Endodermal cell (in vitro differentiated cells): ENCODE data around the gene ERAL1. TPM values are rescaled to one million over a fixed set of nuclear protein-coding genes. Genes with fewer than 3 reads are reported as not detected.
A peak's percentile ranks its signal among the peaks of the same experiment; 100 is the strongest.

Experiments
- DNase-seq: peaks from one replicate; pipeline ENCODE4 v3.0.0-alpha.2; 2017
- H3K27ac ChIP-seq: 2 replicates; pipeline ENCODE4 v1.5.1; 2013; ENCODE audit warnings: mild to moderate bottlenecking, low read depth, low read length, moderate library complexity
- H3K27me3 ChIP-seq: 2 replicates; pipeline ENCODE4 v1.6.1; 2013; ENCODE audit warnings: mild to moderate bottlenecking, low read length, moderate library complexity; ENCODE audit not compliant: insufficient read depth, control insufficient read depth, poor library complexity, severe bottlenecking
- H3K36me3 ChIP-seq: 2 replicates; pipeline ENCODE4 v1.7.0; 2013; ENCODE audit warnings: mild to moderate bottlenecking, low read length, moderate library complexity; ENCODE audit not compliant: control insufficient read depth, insufficient read depth
- H3K4me1 ChIP-seq: one replicate; pipeline ENCODE4 v1.7.0; 2013; ENCODE audit warnings: low read length; ENCODE audit not compliant: control insufficient read depth, insufficient read depth
- H3K4me3 ChIP-seq: 2 replicates; pipeline ENCODE4 v1.5.1; 2013; ENCODE audit warnings: mild to moderate bottlenecking, low read length, moderate library complexity
- H3K9ac ChIP-seq: 2 replicates; pipeline ENCODE4 v1.6.1; 2013; ENCODE audit warnings: mild to moderate bottlenecking, low read length, moderate library complexity; ENCODE audit not compliant: poor library complexity, severe bottlenecking; ENCODE audit errors: extremely low read depth
- H3K9me3 ChIP-seq: 2 replicates; pipeline ENCODE4 v1.6.1; 2013; ENCODE audit warnings: mild to moderate bottlenecking, low read length, moderate library complexity; ENCODE audit not compliant: control insufficient read depth
- H3K27ac Mint-ChIP-seq: 2 replicates; pipeline ENCODE4 v1.8.0; 2020; ENCODE audit warnings: mixed read lengths
- H3K27me3 Mint-ChIP-seq: 2 replicates; pipeline ENCODE4 v1.8.0; 2021; ENCODE audit warnings: mild to moderate bottlenecking, mixed read lengths; ENCODE audit not compliant: insufficient read depth
- H3K36me3 Mint-ChIP-seq: 2 replicates; pipeline ENCODE4 v1.8.0; 2020; ENCODE audit warnings: low read depth, mixed read lengths
- H3K4me1 Mint-ChIP-seq: 2 replicates; pipeline ENCODE4 v1.8.0; 2020; ENCODE audit warnings: mixed read lengths
- H3K4me3 Mint-ChIP-seq: 2 replicates; pipeline ENCODE4 v1.8.0; 2020; ENCODE audit warnings: mild to moderate bottlenecking, moderate library complexity, mixed read lengths
- H3K9me3 Mint-ChIP-seq: 2 replicates; pipeline ENCODE4 v1.8.0; 2020; ENCODE audit warnings: mild to moderate bottlenecking, mixed read lengths
- WGBS, 2 experiments: methylation state at CpG; one replicate each; pipeline versions ENCODE4 v1.1.5 to v1.1.7; 2013; ENCODE audit warnings: missing lambda C conversion rate in 2 of 2, mixed read lengths in 1 of 2; ENCODE audit not compliant: insufficient coverage in 1 of 2, insufficient read length in 1 of 2; 5-methylcytosine and 5-hydroxymethylcytosine counted together
- total RNA-seq, 2 donors: library from RNA; stranded (reverse); fragmentation: NEBNext Ultra II Directional in 1 of 2; extraction: Animal tissue kit (Norgen Biotek cat#: 25700) in 1 of 2; gene quantifications; 2 replicates in 1 of 2; 3 replicates in 1 of 2; pipeline ENCODE4 v1.2.1, GENCODE V29; 2021
- TF ChIP-seq, protein P1 (sequence below): fragments of 200-600 bp; sonication (generic); conservative IDR thresholded peaks from 2 replicates; pipeline ENCODE4 v1.5.0; 2021; ENCODE audit warnings: antibody characterized with exemption, mild to moderate bottlenecking

The ERAL1 gene
- total RNA-seq, 2 donors from 2014 or later = 54.2 to 60.9 TPM

- Mint-ChIP-seq H3K9me3 (no peaks in the 10 kb centered on the region), H3K4me1 (peaks cover 13% of the 10 kb centered on the region), H3K27ac (no peak overlapping the region), H3K36me3 (peaks cover 34% of the 10 kb centered on the region), H3K27me3 (no peaks in the 10 kb centered on the region), H3K4me3 (peak overlapping the region; percentile 90)
- Histone ChIP-seq H3K4me1 (no peaks in the 10 kb centered on the region), H3K4me3 (peak overlapping the region; percentile 87), H3K36me3 (peaks cover 44% of the 10 kb centered on the region), H3K9ac (peak overlapping the region; percentile 59), H3K27me3 (no peaks in the 10 kb centered on the region), H3K27ac (no peak overlapping the region), H3K9me3 (no peaks in the 10 kb centered on the region)
- TF ChIP-seq, protein P1, sequence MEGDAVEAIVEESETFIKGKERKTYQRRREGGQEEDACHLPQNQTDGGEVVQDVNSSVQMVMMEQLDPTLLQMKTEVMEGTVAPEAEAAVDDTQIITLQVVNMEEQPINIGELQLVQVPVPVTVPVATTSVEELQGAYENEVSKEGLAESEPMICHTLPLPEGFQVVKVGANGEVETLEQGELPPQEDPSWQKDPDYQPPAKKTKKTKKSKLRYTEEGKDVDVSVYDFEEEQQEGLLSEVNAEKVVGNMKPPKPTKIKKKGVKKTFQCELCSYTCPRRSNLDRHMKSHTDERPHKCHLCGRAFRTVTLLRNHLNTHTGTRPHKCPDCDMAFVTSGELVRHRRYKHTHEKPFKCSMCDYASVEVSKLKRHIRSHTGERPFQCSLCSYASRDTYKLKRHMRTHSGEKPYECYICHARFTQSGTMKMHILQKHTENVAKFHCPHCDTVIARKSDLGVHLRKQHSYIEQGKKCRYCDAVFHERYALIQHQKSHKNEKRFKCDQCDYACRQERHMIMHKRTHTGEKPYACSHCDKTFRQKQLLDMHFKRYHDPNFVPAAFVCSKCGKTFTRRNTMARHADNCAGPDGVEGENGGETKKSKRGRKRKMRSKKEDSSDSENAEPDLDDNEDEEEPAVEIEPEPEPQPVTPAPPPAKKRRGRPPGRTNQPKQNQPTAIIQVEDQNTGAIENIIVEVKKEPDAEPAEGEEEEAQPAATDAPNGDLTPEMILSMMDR = no peak
- WGBS, 2 experiments = 62 to 66% methylated on average over 2 to 3 of the region's 3 CpGs
- peak; percentile 50 for DNase-seq
Measured at GRCh38 chr17:28895794-28896447, 41.1 kb downstream of the ERAL1 start.

DNA sequence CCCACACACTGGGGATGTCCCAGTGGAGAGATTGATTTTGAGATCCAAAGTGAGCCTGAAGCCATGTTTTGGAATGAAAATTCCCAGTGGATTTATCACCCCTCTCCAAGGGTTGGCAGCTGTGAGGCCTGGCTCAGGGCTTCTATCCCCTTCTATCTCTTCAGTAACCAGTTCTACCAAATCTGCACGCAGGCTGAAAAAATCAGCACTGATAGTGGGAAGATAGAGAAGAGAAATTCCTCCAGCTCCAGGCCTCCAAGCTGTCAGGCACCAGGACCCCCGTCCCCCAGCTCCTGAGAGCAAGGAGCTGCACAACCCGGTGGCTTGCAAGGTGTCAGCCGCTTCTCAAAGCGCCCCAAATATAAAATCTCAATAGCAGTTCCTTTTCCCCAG is 41.7 kb downstream of the ERAL1 start:
- H3K27me3 Mint-ChIP-seq = no peaks in the 10 kb centered on the region
- H3K27me3 ChIP-seq = no peaks in the 10 kb centered on the region
- peak overlapping the region; percentile 85 for H3K27ac Mint-ChIP-seq
- DNase-seq = no peak
- no peaks in the 10 kb centered on the region for H3K9me3 Mint-ChIP-seq
- H3K4me3 ChIP-seq = peak overlapping the region; percentile 87
- peak overlapping the region; percentile 59 for H3K9ac ChIP-seq
- H3K4me3 Mint-ChIP-seq = peak overlapping the region; percentile 90
- H3K4me1 Mint-ChIP-seq = peaks cover 13% of the 10 kb centered on the region
- H3K4me1 ChIP-seq = no peaks in the 10 kb centered on the region
- 4 to 6% methylated on average over 4 to 5 of the region's 5 CpGs for WGBS, 2 experiments
- TF ChIP-seq, protein P1 = no peak
- H3K27ac ChIP-seq = no peak overlapping the region
- H3K9me3 ChIP-seq = no peaks in the 10 kb centered on the region
- H3K36me3 Mint-ChIP-seq = peaks cover 28% of the 10 kb centered on the region
- peaks cover 39% of the 10 kb centered on the region for H3K36me3 ChIP-seq

DNA sequence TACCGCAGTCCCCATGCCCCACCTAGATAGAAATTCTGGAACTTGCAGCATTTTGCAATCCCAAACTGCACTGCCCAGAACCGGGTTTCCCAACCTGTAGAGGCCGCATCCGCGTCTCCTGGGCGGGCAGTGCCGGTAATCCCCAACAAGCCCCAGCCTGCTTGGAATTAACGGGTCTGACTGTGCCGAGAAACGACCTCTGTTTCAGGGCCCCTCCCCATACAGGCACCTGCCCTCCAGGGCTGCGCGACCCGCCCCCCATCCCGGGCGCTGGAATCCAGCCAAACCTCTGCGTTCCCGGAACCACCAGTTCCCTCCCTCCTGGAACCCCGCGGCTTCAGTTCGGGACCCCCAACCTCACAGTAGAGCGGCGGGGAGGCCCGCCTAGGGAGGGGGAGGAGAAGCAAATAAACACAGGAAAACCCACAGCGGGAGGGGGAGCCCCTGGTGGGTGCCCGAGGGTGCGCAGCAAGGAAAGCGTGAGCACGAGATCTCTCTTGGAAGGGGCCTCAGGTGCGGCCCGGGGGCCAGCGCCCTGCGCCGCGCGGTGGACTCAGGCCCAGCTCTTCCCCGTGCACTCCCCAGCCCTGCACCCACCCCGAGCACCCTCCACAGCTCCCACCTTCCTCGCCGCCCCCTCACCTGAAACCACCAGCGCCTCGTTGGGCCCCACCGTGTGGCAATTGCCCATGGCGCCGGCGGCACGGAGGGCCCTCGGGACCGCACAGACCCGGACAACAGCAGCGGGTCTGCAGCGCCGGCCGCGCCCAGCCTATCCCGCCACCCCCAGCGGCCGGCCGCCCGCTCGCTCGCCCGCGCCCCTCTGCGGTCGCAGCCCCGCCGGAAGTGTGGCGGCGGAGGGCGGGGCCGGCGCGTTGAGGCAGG is 42.3 kb downstream of the ERAL1 start, which contains the start of gene FLOT2:
Gene FLOT2 (minus strand): TSS at position 850 of the 885 bp plus-strand sequence. CDS start 159 bp downstream, at position 691.
- Histone ChIP-seq H3K27me3 (no peaks in the 10 kb centered on the region), H3K27ac (peak within 1 kb of the TSS; percentile 45), H3K9ac (peak within 1 kb of the TSS; percentile 59), H3K4me1 (no peaks in the 10 kb centered on the region), H3K36me3 (peaks cover 33% of the 10 kb centered on the region), H3K9me3 (no peaks in the 10 kb centered on the region), H3K4me3 (peak within 1 kb of the TSS; percentile 87)
- peak; percentile 90 for DNase-seq
- no peaks in the 10 kb centered on the region for H3K9me3 Mint-ChIP-seq
- H3K4me1 Mint-ChIP-seq = peaks cover 19% of the 10 kb centered on the region
- H3K27me3 Mint-ChIP-seq = no peaks in the 10 kb centered on the region
- H3K27ac Mint-ChIP-seq = peak within 1 kb of the TSS; percentile 87
- H3K36me3 Mint-ChIP-seq = peaks cover 22% of the 10 kb centered on the region
- TF ChIP-seq, protein P1 = peak; percentile 44
- H3K4me3 Mint-ChIP-seq = peak within 1 kb of the TSS; percentile 90
- 0% methylated on average over 21 to 73 of the region's 73 CpGs for WGBS, 2 experiments
